ENCODE measurements around the gene RSPH10B2.
"Not testable (repeated sequence)": the region's sequence is repeated elsewhere in the genome, so short reads cannot be mapped to it uniquely, and the experiment has no call there.

The RSPH10B2 gene

DNA sequence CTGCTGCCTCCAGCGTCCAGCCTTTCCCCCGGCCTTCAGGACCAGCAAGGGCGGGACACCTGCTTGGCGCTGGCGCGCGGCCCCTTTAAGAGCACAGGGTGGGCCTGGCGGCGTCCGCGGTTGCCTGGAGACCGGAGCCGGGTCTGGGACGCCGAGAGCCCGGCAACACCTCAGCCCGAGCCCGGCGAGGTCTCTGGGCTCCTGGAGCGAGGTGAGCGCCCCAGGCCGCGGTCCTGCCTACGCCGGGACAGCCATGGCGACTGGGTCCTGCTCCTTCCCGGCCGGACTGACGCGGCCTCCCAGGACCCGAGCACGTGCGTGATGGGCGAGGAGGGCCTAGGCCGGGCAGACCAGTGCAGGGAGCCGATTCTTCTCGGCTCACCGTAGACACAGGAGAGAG lies at the start of gene RSPH10B2:
Gene RSPH10B2 (plus strand): TSS at position 140 of the 400 bp plus-strand sequence. CDS start 3,575 bp downstream, outside the sequence.
- DNase-seq (ENCODE audit: low read depth in 2 of 3, low spot score in 1 of 3) = not testable (repeated sequence)

DNA sequence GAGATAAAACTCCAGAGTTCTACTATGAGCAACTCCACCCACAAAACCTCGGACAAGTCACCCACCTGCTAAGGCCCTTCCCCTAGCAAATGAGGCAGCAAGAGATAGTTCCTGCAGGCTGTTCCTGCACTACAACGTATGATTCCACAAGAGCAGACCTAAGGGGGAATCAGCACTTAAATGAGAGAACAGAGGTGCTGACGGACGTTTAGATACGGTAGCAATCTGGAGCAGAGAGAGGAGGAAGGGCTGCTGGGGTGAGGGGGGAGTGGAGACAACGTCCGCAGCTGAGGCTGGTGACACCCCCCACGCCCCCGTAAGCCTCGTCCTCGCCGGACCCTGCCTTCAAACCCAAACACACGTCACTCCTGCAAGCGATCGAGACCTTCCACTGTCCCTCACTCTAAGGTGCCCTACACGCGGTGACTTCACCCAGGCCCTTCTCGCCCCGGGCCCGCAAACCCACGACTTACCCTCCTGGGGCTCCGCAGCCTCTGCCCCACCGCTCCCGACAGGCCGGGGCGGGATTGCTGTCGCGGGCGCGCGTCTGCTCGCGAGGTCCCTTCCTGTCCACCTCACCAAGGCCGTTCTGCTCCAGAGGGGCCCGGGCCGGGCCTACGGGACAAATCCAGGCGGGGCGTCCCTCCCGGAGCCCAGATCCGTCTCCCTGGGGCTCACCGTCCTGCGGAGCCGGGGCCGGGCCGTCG lies 47.8 kb upstream of the RSPH10B2 start:
- DNase-seq (ENCODE audit: low read depth in 2 of 3, low spot score in 1 of 3) = peak in 2 of 3 donors; percentile 13 to 17

DNA sequence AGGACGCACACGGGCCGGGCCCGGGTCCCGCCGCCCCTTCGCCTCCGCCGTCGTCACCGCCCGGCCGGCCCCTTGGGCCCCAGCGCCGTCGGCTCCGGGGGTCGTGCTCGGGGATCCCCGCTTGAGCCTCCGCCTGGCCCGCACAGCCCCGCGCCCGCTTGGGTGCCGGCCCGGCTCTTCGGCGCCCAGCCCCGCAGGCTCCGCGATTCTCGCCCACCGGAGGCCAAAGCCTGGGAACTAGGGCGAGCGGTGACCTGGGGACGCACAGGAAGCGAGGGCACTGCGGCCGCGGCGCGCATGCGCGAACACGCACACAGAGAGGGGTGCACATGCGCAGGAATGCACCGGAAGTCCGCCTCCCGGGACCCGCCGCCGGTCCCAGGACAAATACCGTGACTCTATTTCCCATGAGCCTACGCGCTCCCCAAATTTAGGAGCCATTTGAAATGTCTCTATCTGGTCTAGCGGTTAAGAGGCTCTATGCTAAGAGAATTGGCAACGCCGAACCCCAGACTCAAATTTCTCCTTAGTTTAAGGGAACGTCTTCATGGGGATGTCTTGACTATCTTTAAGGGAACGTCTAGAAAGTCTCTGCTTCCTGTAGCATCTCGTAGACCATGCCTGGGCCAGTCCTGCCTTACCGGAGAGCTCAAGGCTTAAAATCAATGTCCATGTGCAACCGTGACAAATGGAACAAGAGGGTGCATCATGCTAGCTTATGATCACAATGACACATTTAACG lies 47.1 kb upstream of the RSPH10B2 start, which contains the start of gene ZNF12:
Gene ZNF12 (minus strand): TSS at position 282 of the 742 bp plus-strand sequence. CDS start 1,774 bp downstream, outside the sequence.
- DNase-seq (ENCODE audit: low read depth in 2 of 3, low spot score in 1 of 3) = peak; percentile 91 to 94 (median 92)

DNA sequence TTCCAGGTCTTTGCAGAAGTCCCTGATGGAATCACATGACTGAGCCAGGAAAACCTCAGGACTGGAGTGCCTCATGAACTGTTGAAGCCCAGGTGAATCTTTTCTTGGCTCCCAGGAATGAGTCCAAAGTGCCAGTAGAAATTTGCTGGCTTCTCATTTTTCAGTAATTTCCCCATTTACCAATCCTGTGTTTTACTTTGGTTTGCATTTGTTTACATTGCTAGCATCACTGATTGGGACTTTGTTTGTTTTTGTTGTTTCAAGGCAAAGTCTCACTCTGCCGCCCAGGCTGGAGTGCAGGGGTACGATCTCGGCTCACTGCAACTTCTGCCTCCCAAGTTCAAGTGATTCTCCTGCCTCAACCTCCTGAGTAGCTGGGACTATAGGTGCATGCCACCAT lies 45.6 kb upstream of the RSPH10B2 start:
- no peak for DNase-seq (ENCODE audit: low read depth in 2 of 3, low spot score in 1 of 3)

GRCh38 chr7:6709808-6710207 lies 44.1 kb upstream of the RSPH10B2 start:
- peak in 1 of 3 donors; percentile 20 for DNase-seq (ENCODE audit: low read depth in 2 of 3, low spot score in 1 of 3)

- DNase-seq (ENCODE audit: low read depth in 2 of 3, low spot score in 1 of 3) = no peak
These were observed 39.5 kb upstream of the RSPH10B2 start for GRCh38 chr7:6714360-6714759.

- not testable (repeated sequence) for DNase-seq (ENCODE audit: low read depth in 2 of 3, low spot score in 1 of 3)
These were observed 38.0 kb upstream of the RSPH10B2 start for GRCh38 chr7:6715898-6716297.

GRCh38 chr7:6718124-6718523 lies 35.8 kb upstream of the RSPH10B2 start:
- no peak for DNase-seq (ENCODE audit: low read depth in 2 of 3, low spot score in 1 of 3)

DNA sequence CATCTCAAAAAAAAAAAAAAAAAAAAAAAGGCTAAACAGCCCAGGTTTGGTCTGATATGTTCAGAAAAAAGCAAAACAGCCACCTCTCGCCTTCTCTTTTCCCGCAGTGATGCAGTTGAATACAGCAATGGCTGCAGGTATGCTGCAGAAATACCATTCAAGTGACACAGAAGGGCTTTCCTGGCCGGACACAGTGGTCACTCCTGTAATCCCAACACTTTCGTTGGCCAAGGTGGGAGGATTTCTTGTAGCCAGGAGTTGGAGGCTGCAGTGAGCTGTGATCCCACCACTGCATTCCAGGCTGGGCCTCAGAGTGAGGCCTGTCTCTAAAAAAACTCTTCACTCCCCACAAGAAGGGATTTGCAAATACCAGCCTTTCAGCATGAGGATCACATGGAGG lies 29.6 kb upstream of the RSPH10B2 start:
- DNase-seq (ENCODE audit: low read depth in 2 of 3, low spot score in 1 of 3) = not testable (repeated sequence)

DNA sequence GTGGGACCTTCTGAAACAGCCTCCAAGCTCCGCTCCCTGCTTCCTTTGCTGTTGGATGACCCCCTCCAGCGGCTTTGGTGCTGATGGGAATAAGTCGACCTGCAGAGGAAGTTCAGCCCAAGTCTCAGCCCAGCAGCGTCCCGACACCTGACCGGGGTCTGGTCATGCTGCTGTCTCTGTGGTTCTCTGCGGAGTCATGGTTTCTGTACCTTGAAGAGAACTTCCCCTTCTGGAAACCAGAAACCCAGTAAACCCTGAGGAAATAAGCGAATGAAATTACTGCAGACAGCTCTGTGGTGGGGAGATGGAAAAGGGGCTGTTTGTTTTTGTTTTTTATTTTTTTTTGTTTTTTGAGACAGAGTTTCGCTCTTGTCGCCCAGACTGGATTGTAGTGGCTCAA lies 28.9 kb upstream of the RSPH10B2 start:
- no peak for DNase-seq (ENCODE audit: low read depth in 2 of 3, low spot score in 1 of 3)

DNA sequence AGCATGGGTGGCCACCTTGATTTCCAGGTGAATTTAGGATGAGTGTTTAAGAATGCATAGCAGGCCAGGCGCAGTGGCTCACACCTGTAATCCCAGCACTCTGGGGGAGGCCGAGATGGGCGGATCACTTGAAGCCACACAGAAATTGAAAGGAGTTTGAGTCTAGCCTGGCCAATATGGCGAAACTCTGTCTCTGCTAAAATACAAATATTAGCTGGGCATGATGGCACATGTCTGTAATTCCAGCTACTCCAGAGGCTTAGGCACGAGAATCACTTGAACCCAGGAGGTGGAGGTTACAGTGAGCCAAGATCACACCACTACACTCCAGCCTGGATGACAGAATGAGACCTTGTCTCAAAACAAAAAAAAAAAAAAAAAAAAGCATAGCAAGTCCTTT lies 27.6 kb upstream of the RSPH10B2 start:
- DNase-seq (ENCODE audit: low read depth in 2 of 3, low spot score in 1 of 3) = not testable (repeated sequence)

DNA sequence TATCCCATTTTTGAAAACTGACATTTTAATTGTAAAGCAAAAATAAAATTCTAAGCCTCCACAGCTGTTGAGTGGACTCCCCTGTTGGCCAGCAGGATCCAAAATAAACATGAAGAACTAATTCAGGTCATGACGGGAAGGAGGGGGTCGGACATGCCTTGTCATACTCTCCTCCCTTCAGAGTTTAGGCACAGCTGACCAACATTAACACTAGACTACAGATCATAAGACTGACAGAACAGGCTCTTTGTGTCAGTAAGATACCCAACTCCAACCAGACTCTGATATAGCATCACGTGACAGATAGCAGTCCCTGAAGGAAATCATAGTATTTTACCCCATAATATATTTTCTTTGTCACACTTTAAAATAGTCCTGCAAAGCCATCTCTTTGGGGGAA lies 26.2 kb upstream of the RSPH10B2 start:
- no peak for DNase-seq (ENCODE audit: low read depth in 2 of 3, low spot score in 1 of 3)

DNA sequence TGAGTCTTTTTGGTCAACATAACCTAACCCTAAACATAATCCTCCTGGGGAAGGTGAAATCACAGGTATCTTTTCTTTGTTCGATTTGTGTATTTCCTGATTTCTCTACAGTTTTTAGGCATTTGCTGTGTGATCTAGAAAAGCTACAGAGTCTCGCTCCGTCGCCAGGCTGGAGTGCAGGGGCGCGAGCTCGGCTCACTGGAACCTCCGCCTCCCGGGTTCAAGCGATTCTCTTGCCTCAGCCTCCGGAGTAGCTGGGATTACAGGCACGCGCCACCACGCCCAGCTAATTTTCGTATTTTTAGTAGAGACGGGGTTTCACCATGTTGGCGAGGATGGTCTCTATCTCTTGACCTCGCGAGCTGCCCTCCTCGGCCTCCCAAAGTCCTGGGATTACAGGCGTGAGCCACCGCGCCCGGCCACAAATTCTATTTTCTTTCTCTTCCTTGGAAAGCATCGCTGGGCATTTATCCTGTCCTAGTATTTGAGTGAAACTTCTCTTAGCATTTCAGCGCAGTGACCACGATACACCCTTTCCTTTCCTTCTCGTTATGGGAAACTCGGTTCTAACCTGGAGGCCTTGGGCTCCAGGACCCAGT lies 24.9 kb upstream of the RSPH10B2 start:
- not testable (repeated sequence) for DNase-seq (ENCODE audit: low read depth in 2 of 3, low spot score in 1 of 3)

- DNase-seq (ENCODE audit: low read depth in 2 of 3, low spot score in 1 of 3) = peak; percentile 72 to 80 (median 72)
These were observed 24.2 kb upstream of the RSPH10B2 start for GRCh38 chr7:6729492-6730342.

DNA sequence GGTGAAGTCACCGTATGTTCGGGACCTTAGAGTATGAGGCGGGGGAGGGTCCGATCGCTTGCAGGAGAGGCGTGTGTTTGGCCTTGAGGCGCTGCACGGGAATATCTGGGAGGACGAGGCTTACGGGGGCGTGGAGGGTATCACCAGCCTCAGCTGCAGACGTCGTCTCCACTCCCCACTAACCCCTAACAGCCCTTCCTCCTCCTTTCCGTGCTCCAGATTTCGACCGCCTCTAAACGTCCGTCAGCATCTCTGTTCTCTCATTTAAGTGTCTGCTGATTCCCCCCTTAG lies 23.6 kb upstream of the RSPH10B2 start:
- no peak for DNase-seq (ENCODE audit: low read depth in 2 of 3, low spot score in 1 of 3)

DNA sequence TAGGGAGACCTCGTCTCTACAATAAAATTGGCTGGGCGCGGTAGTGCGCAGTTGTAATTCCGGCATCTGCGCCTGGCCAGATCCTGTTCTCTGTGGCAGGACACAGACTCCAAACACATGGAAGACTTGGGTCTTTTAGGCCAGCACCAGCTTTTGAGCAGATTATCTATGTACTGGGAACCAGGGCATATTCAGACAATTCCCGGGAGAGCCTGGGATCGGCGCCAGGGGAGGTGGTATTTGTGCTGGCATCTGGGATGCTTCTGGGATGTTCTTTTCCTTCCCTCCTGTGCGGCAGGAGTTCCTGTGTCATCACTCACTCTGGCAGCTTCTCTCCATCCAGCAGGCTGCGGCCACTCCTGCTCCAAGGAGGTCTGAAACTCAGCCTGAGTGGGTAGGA lies 15.5 kb upstream of the RSPH10B2 start:
- DNase-seq (ENCODE audit: low read depth in 2 of 3, low spot score in 1 of 3) = not testable (repeated sequence)

DNA sequence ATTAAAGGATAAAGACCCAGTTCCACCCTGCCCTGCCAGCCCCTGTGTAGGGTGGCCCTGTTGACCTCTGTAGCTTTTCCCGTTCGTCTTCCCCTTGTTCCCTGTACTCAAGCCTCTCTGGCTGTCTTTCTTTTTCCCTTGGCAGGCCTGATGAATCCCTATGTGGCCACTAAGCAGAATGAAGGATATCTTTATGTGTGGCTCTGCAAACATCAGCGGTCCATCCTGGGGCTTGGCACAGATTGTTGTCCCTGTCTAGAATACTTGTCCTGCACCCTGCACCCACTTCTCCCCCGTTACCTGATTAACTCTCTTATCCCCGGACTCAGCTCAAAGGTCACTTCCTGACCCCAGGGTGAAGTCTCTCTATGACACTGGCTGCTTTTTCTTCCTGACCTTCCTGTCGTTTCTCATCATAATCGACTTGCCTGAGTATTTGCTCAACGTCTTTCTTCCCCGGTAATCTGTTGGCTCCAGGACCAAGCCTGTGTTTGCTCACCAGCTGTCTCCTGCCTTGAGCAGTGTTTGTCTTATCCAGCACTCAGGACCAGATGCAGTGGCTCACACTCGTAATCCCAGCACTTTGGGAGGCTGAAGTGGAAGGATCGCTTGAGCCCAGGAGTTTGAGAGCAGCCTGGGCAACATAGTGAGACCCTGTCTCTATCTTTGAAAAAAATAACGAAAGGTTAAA lies 9.3 kb upstream of the RSPH10B2 start:
- not testable (repeated sequence) for DNase-seq (ENCODE audit: low read depth in 2 of 3, low spot score in 1 of 3)

GRCh38 chr7:6749335-6749734 lies 4.6 kb upstream of the RSPH10B2 start:
- DNase-seq (ENCODE audit: low read depth in 2 of 3, low spot score in 1 of 3) = not testable (repeated sequence)

- not testable (repeated sequence) for DNase-seq (ENCODE audit: low read depth in 2 of 3, low spot score in 1 of 3)
These were observed 3.7 kb upstream of the RSPH10B2 start for GRCh38 chr7:6750173-6750572.

- DNase-seq (ENCODE audit: low read depth in 2 of 3, low spot score in 1 of 3) = not testable (repeated sequence)
These were observed 7.3 kb downstream of the RSPH10B2 start for GRCh38 chr7:6761186-6761585.
